Measurements from ENCODE around the gene CBX5. TPM values are rescaled to one million over a fixed set of nuclear protein-coding genes. Genes with fewer than 3 reads are reported as not detected.

CBX5 gene
- total RNA-seq, 1 donor from 2014 or later = 227 TPM

GRCh38 chr12:54207539-54208294 is 72.2 kb downstream of the CBX5 start:
- H3K27me3 Mint-ChIP-seq = peaks cover 61% of the 10 kb centered on the region
- peaks cover 14% of the 10 kb centered on the region for H3K4me1 Mint-ChIP-seq (ENCODE audit: unreplicated experiment)
- H3K9me3 Mint-ChIP-seq = no peaks in the 10 kb centered on the region
- DNase-seq (ENCODE audit: extremely low spot score, unreplicated experiment) = peak; percentile 89
- H3K36me3 Mint-ChIP-seq = no peaks in the 10 kb centered on the region
- no peak overlapping the region for H3K4me3 Mint-ChIP-seq
- peak overlapping the region; percentile 61 for H3K27ac Mint-ChIP-seq
- peak; percentile 93 for TF ChIP-seq CTCF (conservative IDR thresholded peaks at IDR 0.05)

- no peaks in the 10 kb centered on the region for H3K9me3 Mint-ChIP-seq
These were observed 73.1 kb downstream of the CBX5 start for GRCh38 chr12:54206791-54207190.

GRCh38 chr12:54204316-54204715 is 75.6 kb downstream of the CBX5 start:
- peaks cover 23% of the 10 kb centered on the region for H3K4me1 Mint-ChIP-seq (ENCODE audit: unreplicated experiment)
- H3K9me3 Mint-ChIP-seq = no peaks in the 10 kb centered on the region
- peaks cover 36% of the 10 kb centered on the region for H3K27me3 Mint-ChIP-seq
- no peak for TF ChIP-seq CTCF (conservative IDR thresholded peaks at IDR 0.05)
- H3K4me3 Mint-ChIP-seq = no peak overlapping the region
- DNase-seq (ENCODE audit: extremely low spot score, unreplicated experiment) = no peak
- no peaks in the 10 kb centered on the region for H3K36me3 Mint-ChIP-seq
- H3K27ac Mint-ChIP-seq = no peak overlapping the region

More at GRCh38 chr12:54206791-54207190, 73.1 kb downstream of the CBX5 start:
- peaks cover 14% of the 10 kb centered on the region for H3K4me1 Mint-ChIP-seq (ENCODE audit: unreplicated experiment)
- H3K27me3 Mint-ChIP-seq = peaks cover 53% of the 10 kb centered on the region
- no peak overlapping the region for H3K27ac Mint-ChIP-seq
- no peak overlapping the region for H3K4me3 Mint-ChIP-seq
- no peak for TF ChIP-seq CTCF (conservative IDR thresholded peaks at IDR 0.05)
- DNase-seq (ENCODE audit: extremely low spot score, unreplicated experiment) = no peak
- no peaks in the 10 kb centered on the region for H3K36me3 Mint-ChIP-seq

- H3K4me1 Mint-ChIP-seq (ENCODE audit: unreplicated experiment) = peaks cover 26% of the 10 kb centered on the region
- no peaks in the 10 kb centered on the region for H3K9me3 Mint-ChIP-seq
- peak overlapping the region; percentile 54 for H3K4me3 Mint-ChIP-seq
- H3K36me3 Mint-ChIP-seq = no peaks in the 10 kb centered on the region
- H3K27ac Mint-ChIP-seq = no peak overlapping the region
- TF ChIP-seq CTCF (conservative IDR thresholded peaks at IDR 0.05) = peak; percentile 99
- H3K27me3 Mint-ChIP-seq = peaks cover 32% of the 10 kb centered on the region
- peak; percentile 85 for DNase-seq (ENCODE audit: extremely low spot score, unreplicated experiment)
These were observed 78.7 kb downstream of the CBX5 start for GRCh38 chr12:54201001-54201794.

GRCh38 chr12:54200412-54200811 is 79.5 kb downstream of the CBX5 start:
- TF ChIP-seq CTCF (conservative IDR thresholded peaks at IDR 0.05) = no peak
- H3K4me3 Mint-ChIP-seq = no peak overlapping the region

More at GRCh38 chr12:54200412-54200811, 79.5 kb downstream of the CBX5 start:
- Mint-ChIP-seq H3K27ac (no peak overlapping the region), H3K36me3 (no peaks in the 10 kb centered on the region), H3K4me1 (ENCODE audit: unreplicated experiment) (peaks cover 31% of the 10 kb centered on the region), H3K9me3 (no peaks in the 10 kb centered on the region), H3K27me3 (peaks cover 28% of the 10 kb centered on the region)
- DNase-seq (ENCODE audit: extremely low spot score, unreplicated experiment) = no peak
